Measurements from ENCODE around the gene STKLD1.
"Not testable (repeated sequence)": the region's sequence is repeated elsewhere in the genome, so short reads cannot be mapped to it uniquely, and the experiment has no call there.

STKLD1 gene

DNA sequence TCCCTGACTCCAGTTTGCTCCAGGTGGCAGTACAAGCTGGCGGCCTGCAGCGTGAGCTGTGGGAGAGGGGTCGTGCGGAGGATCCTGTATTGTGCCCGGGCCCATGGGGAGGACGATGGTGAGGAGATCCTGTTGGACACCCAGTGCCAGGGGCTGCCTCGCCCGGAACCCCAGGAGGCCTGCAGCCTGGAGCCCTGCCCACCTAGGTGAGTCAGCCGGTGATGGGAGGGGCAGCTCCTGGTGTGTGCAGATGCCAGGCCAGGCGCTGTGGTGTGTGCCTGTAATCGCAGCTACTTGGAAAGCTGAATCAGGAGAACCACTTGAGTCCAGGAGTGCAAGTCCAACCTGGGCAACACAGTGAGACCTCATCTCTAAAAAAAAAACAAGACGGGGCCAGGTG lies 73.6 kb downstream of the STKLD1 start:
- no peak for ATAC-seq

DNA sequence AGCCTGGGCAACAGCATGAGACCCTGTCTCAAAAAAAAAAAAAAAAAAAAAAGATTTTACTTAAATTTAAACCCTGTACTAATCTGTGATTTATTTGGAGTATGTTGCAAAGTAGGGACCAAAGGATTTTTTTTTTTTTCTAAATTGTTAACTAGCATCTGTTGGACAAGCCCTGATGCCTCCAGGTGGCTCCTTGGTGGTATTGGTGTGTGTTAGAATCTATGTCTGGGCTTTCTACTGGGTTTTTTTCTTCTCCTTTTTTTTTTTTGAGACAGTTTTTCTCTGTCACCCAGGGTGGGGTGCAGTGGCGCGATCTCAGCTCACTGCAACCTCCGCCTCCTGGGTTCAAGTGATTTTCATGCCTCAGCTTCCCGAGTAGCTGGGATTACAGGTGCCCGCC lies 75.7 kb downstream of the STKLD1 start:
- not testable (repeated sequence) for ATAC-seq

DNA sequence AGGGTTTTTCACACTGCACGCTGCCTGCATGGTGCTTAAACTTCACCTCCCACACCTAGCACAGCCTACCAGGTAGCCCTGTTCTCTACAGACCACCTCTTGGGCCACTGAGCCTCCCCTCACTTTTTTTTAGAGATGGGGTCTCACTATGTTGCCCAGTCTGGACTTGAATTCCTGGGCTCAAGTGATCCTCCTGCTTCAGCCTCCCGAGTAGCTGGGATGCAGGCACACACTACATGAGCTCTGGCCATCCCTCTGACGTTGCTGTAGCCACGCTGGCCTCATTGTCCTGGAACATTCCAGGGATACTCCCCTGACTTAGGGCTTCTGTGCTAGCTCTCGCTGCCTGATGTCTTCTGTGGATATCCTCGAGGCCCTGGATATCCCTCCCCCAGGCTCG lies 76.4 kb downstream of the STKLD1 start:
- ATAC-seq: no peak

DNA sequence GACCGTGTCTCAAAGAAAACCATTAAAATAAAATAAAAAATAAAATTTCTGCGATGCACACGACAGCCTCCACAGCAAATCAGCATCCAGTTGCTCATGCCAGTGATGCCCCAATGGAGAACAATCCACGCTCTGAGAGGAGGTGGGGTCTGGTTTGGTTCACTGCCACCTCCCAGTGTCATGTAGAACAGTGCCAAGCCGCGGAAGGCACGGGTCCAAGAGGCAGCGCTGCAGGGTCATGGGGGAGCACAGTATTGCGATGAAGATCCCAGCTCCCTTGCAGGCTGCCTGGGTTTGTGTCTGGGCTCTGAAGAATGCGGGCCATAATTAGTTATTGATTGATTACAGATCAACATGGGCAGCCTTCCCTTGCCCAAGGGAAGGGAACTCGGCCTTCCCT lies 77.5 kb downstream of the STKLD1 start:
- no peak for ATAC-seq

DNA sequence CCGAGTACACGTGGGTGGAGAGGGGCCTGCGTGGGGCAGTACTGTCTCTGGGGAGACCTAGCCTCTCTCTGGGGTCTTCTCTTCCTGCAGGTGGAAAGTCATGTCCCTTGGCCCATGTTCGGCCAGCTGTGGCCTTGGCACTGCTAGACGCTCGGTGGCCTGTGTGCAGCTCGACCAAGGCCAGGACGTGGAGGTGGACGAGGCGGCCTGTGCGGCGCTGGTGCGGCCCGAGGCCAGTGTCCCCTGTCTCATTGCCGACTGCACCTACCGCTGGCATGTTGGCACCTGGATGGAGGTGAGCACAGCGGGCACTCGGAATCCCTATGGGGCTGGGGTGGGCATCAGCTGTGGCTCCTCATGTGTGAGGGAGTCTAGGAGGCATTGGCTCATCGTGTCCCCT lies 78.2 kb downstream of the STKLD1 start:
- ATAC-seq: no peak

DNA sequence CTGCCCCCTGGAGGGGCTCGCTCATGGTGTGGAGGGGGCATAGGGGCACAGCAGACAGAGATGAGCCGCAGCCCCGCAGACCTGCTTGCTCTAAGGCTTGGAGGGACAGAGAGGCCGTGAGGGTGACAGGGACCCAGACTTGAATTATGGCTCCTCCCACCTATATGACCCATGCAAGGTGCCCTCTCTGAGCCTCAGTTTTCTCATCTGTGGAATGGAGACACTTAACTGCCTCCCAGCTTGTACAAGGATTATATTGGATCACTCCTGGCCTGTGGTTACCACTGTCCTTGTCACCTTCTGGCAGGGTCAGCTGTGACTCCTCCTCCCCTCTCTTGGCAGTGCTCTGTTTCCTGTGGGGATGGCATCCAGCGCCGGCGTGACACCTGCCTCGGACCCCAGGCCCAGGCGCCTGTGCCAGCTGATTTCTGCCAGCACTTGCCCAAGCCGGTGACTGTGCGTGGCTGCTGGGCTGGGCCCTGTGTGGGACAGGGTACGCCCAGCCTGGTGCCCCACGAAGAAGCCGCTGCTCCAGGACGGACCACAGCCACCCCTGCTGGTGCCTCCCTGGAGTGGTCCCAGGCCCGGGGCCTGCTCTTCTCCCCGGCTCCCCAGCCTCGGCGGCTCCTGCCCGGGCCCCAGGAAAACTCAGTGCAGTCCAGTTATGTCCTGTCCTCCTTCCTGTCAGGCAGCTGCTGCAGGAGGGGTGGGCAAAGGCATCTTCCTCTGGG lies 78.9 kb downstream of the STKLD1 start:
- no peak for ATAC-seq
